ENCODE results near the gene TOR4A.
"Not testable (repeated sequence)": the region's sequence is repeated elsewhere in the genome, so short reads cannot be mapped to it uniquely, and the experiment has no call there.

Gene TOR4A

GRCh38 chr9:137323531-137324331 lies 46.2 kb downstream of the TOR4A start:
- no peak overlapping the region for H3K4me3 ChIP-seq (ENCODE audit: low read length)
- TF ChIP-seq, protein P1, sequence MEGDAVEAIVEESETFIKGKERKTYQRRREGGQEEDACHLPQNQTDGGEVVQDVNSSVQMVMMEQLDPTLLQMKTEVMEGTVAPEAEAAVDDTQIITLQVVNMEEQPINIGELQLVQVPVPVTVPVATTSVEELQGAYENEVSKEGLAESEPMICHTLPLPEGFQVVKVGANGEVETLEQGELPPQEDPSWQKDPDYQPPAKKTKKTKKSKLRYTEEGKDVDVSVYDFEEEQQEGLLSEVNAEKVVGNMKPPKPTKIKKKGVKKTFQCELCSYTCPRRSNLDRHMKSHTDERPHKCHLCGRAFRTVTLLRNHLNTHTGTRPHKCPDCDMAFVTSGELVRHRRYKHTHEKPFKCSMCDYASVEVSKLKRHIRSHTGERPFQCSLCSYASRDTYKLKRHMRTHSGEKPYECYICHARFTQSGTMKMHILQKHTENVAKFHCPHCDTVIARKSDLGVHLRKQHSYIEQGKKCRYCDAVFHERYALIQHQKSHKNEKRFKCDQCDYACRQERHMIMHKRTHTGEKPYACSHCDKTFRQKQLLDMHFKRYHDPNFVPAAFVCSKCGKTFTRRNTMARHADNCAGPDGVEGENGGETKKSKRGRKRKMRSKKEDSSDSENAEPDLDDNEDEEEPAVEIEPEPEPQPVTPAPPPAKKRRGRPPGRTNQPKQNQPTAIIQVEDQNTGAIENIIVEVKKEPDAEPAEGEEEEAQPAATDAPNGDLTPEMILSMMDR (conservative IDR thresholded peaks at IDR 0.05; ENCODE audit: low read length), result no peak
- DNase-seq (ENCODE audit: low read depth), result no peak

GRCh38 chr9:137325124-137325523 lies 47.6 kb downstream of the TOR4A start:
- no peak overlapping the region for H3K4me3 ChIP-seq (ENCODE audit: low read length)
- TF ChIP-seq, protein P1 (conservative IDR thresholded peaks at IDR 0.05; ENCODE audit: low read length), result no peak

GRCh38 chr9:137325799-137326198 lies 48.3 kb downstream of the TOR4A start:
- DNase-seq (ENCODE audit: low read depth), result no peak
- TF ChIP-seq, protein P1 (conservative IDR thresholded peaks at IDR 0.05; ENCODE audit: low read length), result no peak
- H3K4me3 ChIP-seq (ENCODE audit: low read length), result no peak overlapping the region

More at GRCh38 chr9:137325124-137325523, 47.6 kb downstream of the TOR4A start:
- DNase-seq (ENCODE audit: low read depth), result no peak

DNA sequence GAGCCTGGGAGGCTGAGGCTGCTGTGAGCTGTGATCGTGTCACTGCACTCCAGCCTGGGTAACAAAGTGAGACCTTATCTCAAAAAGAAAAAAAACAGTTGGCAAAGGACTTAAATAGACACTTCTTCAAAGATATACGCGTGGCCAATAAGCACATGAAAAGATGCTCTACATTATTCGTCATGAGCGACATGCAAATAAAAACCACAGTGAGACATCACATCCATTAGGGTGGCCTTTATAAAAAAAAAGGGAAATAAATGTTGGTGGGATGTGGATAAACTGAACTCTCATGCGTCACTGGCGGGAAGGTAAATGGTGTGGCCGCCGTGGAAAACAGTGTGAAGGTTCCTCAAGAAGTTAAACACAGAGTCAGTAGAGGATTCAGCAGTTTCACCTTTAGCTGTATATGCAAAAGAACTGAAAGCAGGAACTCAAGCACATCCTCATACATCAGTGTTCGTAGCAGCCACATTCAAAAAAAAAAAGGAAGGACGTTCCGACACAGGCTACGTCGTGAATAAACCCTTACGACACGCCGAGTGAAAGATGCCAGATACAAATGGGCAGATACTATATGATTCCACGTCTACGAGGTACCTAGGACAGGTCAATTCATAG lies 49.0 kb downstream of the TOR4A start:
- no peak overlapping the region for H3K4me3 ChIP-seq (ENCODE audit: low read length)
- DNase-seq (ENCODE audit: low read depth), result no peak
- TF ChIP-seq, protein P1 (conservative IDR thresholded peaks at IDR 0.05; ENCODE audit: low read length), result no peak

- not testable (repeated sequence) for DNase-seq (ENCODE audit: low read depth)
These were observed 50.4 kb downstream of the TOR4A start for GRCh38 chr9:137327641-137328550.

DNA sequence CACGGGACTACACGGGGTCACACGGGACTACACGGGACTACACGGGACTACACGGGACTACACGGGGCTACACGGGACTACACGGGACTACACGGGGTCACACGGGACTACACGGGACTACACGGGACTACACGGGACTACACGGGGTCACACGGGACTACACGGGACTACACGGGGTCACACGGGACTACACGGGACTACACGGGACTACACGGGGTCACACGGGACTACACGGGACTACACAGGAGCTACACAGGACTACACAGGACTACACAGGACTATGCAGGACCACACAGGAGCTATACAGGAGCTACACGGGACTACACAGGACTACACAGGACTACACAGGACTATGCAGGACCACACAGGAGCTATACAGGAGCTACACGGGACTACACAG lies 52.1 kb downstream of the TOR4A start:
- not testable (repeated sequence) for H3K4me3 ChIP-seq (ENCODE audit: low read length)

More at GRCh38 chr9:137327641-137328550, 50.4 kb downstream of the TOR4A start:
- not testable (repeated sequence) for H3K4me3 ChIP-seq (ENCODE audit: low read length)

DNA sequence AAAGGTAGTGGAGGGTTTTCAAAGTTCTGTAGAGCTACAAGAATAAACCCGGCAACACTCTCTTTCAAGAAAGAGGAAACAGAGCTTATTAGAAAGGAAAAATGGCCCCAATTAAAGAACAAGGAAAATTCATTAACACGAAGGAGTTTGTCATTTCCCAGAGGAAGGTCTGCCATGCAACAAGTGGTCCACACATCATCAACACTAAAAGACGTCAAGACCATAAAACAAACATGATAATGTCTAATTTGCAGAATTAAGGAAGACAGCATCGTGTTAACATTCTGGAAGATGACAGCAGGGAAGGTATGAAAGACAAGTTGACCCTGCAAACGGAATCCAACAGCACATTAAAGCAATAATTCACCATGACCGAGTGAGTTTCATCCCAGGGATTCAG lies 53.2 kb downstream of the TOR4A start:
- TF ChIP-seq, protein P1 (conservative IDR thresholded peaks at IDR 0.05; ENCODE audit: low read length), result no peak
- no peak for DNase-seq (ENCODE audit: low read depth)
- no peak overlapping the region for H3K4me3 ChIP-seq (ENCODE audit: low read length)

More for the DNA sequence above, 52.1 kb downstream of the TOR4A start:
- DNase-seq (ENCODE audit: low read depth), result not testable (repeated sequence)
